ENCODE measurements around the gene CD1E.
"Not testable (repeated sequence)": the region's sequence is repeated elsewhere in the genome, so short reads cannot be mapped to it uniquely, and the experiment has no call there.

DNA sequence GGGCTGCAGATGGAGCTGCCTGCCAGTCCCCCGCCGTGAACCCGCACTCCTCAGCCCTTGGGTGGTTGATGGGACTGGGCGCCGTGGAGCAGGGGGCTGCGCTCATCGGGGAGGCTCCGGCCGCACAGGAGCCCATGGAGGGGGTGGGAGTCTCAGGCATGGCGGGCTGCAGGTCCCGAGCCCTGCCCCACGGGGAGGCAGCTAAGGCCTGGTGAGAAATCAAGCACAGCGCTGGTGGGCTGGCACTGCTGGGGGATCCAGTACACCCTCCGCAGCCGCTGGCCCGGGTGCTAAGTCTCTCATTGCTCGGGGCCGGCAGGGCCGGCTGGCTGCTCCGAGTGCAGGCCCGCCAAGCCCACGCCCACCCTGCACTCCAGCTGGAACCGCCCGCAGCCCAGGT, 4.7 kb upstream of the CD1E start:
- TF ChIP-seq, protein P1, sequence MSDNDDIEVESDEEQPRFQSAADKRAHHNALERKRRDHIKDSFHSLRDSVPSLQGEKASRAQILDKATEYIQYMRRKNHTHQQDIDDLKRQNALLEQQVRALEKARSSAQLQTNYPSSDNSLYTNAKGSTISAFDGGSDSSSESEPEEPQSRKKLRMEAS (CRISPR knock-in tag; IDR thresholded peaks at IDR 0.05) = not testable (repeated sequence)
- TF ChIP-seq, protein P2, sequence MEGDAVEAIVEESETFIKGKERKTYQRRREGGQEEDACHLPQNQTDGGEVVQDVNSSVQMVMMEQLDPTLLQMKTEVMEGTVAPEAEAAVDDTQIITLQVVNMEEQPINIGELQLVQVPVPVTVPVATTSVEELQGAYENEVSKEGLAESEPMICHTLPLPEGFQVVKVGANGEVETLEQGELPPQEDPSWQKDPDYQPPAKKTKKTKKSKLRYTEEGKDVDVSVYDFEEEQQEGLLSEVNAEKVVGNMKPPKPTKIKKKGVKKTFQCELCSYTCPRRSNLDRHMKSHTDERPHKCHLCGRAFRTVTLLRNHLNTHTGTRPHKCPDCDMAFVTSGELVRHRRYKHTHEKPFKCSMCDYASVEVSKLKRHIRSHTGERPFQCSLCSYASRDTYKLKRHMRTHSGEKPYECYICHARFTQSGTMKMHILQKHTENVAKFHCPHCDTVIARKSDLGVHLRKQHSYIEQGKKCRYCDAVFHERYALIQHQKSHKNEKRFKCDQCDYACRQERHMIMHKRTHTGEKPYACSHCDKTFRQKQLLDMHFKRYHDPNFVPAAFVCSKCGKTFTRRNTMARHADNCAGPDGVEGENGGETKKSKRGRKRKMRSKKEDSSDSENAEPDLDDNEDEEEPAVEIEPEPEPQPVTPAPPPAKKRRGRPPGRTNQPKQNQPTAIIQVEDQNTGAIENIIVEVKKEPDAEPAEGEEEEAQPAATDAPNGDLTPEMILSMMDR (IDR thresholded peaks at IDR 0.05) = not testable (repeated sequence)
- TF ChIP-seq, protein P3, sequence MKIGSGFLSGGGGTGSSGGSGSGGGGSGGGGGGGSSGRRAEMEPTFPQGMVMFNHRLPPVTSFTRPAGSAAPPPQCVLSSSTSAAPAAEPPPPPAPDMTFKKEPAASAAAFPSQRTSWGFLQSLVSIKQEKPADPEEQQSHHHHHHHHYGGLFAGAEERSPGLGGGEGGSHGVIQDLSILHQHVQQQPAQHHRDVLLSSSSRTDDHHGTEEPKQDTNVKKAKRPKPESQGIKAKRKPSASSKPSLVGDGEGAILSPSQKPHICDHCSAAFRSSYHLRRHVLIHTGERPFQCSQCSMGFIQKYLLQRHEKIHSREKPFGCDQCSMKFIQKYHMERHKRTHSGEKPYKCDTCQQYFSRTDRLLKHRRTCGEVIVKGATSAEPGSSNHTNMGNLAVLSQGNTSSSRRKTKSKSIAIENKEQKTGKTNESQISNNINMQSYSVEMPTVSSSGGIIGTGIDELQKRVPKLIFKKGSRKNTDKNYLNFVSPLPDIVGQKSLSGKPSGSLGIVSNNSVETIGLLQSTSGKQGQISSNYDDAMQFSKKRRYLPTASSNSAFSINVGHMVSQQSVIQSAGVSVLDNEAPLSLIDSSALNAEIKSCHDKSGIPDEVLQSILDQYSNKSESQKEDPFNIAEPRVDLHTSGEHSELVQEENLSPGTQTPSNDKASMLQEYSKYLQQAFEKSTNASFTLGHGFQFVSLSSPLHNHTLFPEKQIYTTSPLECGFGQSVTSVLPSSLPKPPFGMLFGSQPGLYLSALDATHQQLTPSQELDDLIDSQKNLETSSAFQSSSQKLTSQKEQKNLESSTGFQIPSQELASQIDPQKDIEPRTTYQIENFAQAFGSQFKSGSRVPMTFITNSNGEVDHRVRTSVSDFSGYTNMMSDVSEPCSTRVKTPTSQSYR (CRISPR knock-in tag; IDR thresholded peaks at IDR 0.05) = not testable (repeated sequence)
- TF ChIP-seq, protein P4, sequence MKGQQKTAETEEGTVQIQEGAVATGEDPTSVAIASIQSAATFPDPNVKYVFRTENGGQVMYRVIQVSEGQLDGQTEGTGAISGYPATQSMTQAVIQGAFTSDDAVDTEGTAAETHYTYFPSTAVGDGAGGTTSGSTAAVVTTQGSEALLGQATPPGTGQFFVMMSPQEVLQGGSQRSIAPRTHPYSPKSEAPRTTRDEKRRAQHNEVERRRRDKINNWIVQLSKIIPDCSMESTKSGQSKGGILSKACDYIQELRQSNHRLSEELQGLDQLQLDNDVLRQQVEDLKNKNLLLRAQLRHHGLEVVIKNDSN (CRISPR knock-in tag; IDR thresholded peaks at IDR 0.05) = not testable (repeated sequence)
- not testable (repeated sequence) for TF ChIP-seq FOXP1 (CRISPR knock-in tag; IDR thresholded peaks at IDR 0.05; ENCODE audit: borderline replicate concordance); TCF7 (CRISPR knock-in tag; IDR thresholded peaks at IDR 0.05; ENCODE audit: low read depth); NR3C1 (CRISPR knock-in tag; conservative IDR thresholded peaks at IDR 0.05; ENCODE audit: low read depth); SP1 (CRISPR knock-in tag; conservative IDR thresholded peaks at IDR 0.05); ZNF232 (CRISPR knock-in tag; IDR thresholded peaks at IDR 0.05); NR1H2 (CRISPR knock-in tag; IDR thresholded peaks at IDR 0.05)
- TF ChIP-seq, protein P5, sequence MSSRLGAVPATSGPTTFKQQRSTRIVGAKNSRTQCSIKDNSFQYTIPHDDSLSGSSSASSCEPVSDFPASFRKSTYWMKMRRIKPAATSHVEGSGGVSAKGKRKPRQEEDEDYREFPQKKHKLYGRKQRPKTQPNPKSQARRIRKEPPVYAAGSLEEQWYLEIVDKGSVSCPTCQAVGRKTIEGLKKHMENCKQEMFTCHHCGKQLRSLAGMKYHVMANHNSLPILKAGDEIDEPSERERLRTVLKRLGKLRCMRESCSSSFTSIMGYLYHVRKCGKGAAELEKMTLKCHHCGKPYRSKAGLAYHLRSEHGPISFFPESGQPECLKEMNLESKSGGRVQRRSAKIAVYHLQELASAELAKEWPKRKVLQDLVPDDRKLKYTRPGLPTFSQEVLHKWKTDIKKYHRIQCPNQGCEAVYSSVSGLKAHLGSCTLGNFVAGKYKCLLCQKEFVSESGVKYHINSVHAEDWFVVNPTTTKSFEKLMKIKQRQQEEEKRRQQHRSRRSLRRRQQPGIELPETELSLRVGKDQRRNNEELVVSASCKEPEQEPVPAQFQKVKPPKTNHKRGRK (CRISPR knock-in tag; IDR thresholded peaks at IDR 0.05; ENCODE audit: borderline replicate concordance) = not testable (repeated sequence)
- TF ChIP-seq, protein P6, sequence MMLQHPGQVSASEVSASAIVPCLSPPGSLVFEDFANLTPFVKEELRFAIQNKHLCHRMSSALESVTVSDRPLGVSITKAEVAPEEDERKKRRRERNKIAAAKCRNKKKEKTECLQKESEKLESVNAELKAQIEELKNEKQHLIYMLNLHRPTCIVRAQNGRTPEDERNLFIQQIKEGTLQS (CRISPR knock-in tag; conservative IDR thresholded peaks at IDR 0.05) = not testable (repeated sequence)
